GM12878 (cell line): Measurements from ENCODE around the gene IQCK. TPM values are rescaled to one million over a fixed set of nuclear protein-coding genes. Genes with fewer than 3 reads are reported as not detected.

ENCODE experiments used
- ATAC-seq: fragments of 200-7000 bp; cut with Tn5 transposase; 3 replicates; pipeline ENCODE4 v1.9.1; 2020; ENCODE audit warnings: mild to moderate bottlenecking, moderate library complexity
- BruUV-seq: library from RNA; stranded (reverse); fragments of 400-500 nt; replicated peaks from 2 replicates; lab custom pipeline; 2021; lab: Mats Ljungman, UMichigan
- CTCF ChIA-PET: fragments of 300-600 bp; sonication (Branson Sonifier 250); formaldehyde crosslinking; extraction: SDS; loops from one replicate; lab custom pipeline; 2021; ENCODE audit warnings: inconsistent platforms; lab: Yijun Ruan, JAX
- POLR2A ChIA-PET: fragments of 350-600 bp; formaldehyde crosslinking; extraction: SDS; loops from one replicate; lab custom pipeline; 2021; ENCODE audit warnings: inconsistent platforms; lab: Charles Lee
- RAD21 ChIA-PET: fragments of 300-600 bp; sonication (Branson Sonifier 250); formaldehyde crosslinking; loops from one replicate; lab custom pipeline; 2023; ENCODE audit warnings: antibody characterized with exemption; ENCODE audit not compliant: unreplicated experiment; lab: Charles Lee
- SMC1A ChIA-PET: fragments of 300-600 bp; sonication (Branson Sonifier 250); formaldehyde crosslinking; loops from one replicate; lab custom pipeline; 2023; ENCODE audit not compliant: unreplicated experiment, uncharacterized antibody; lab: Charles Lee
- DNase-seq: peaks from one replicate; pipeline ENCODE4 v3.0.0-alpha.2; 2011; ENCODE audit warnings: low read depth, low spot score
- FAIRE-seq: peaks from 3 replicates; lab custom pipeline; 2011; peaks lifted over from hg19 to GRCh38; lab: Jason Lieb, UNC
- H2AFZ ChIP-seq: 2 replicates; pipeline ENCODE4 v1.6.0; 2011; ENCODE audit warnings: low read depth, low read length, control low read depth; ENCODE audit not compliant: control insufficient read depth
- H3K27ac ChIP-seq: 2 replicates; pipeline ENCODE4 v1.5.1; 2011; ENCODE audit warnings: control low read depth; ENCODE audit not compliant: control insufficient read depth, insufficient read depth
- H3K27me3 ChIP-seq, 2 experiments: replicated peaks in 1 of 2; 2 replicates each; pipeline versions ENCODE4 v1.6.0 to v1.6.1; 2011; ENCODE audit warnings: low read length in 1 of 2; ENCODE audit not compliant: control insufficient read depth in 2 of 2, insufficient read depth in 2 of 2
- H3K36me3 ChIP-seq, 2 experiments: 2 replicates each; pipeline ENCODE4 v1.5.1; 2011; ENCODE audit warnings: low read length in 1 of 2; ENCODE audit not compliant: control insufficient read depth in 2 of 2, insufficient read depth in 2 of 2
- H3K4me1 ChIP-seq: 2 replicates; pipeline ENCODE4 v1.6.1; 2011; ENCODE audit warnings: mild to moderate bottlenecking, low read length, moderate library complexity, mixed read lengths; ENCODE audit not compliant: control insufficient read depth, insufficient read depth
- H3K4me2 ChIP-seq: 2 replicates; pipeline ENCODE4 v1.6.0; 2011; ENCODE audit warnings: control low read depth; ENCODE audit not compliant: control insufficient read depth, insufficient read depth
- H3K4me3 ChIP-seq: fragments of 200-600 bp; sonication (generic); 2 replicates; pipeline ENCODE4 v1.5.1; 2016
- H3K79me2 ChIP-seq: 2 replicates; pipeline ENCODE4 v1.6.0; 2011; ENCODE audit warnings: low read length; ENCODE audit not compliant: control insufficient read depth, insufficient read depth
- H3K9ac ChIP-seq: 2 replicates; pipeline ENCODE4 v1.8.0; 2011; ENCODE audit warnings: low read length, control low read depth, mixed read lengths; ENCODE audit not compliant: control insufficient read depth, insufficient read depth
- H3K9me3 ChIP-seq: replicated peaks from 3 replicates; pipeline ENCODE4 v1.5.1; 2011; ENCODE audit warnings: mild to moderate bottlenecking, low read length; ENCODE audit not compliant: control insufficient read depth, insufficient read depth
- H4K20me1 ChIP-seq: 2 replicates; pipeline ENCODE4 v1.6.0; 2011; ENCODE audit not compliant: control insufficient read depth, insufficient read depth
- KAT2A ChIP-seq: conservative IDR thresholded peaks from 2 replicates; pipeline ENCODE4 v1.6.1; 2011; ENCODE audit warnings: low read depth, low read length; ENCODE audit not compliant: control insufficient read depth
- KLF5 ChIP-seq: fragments of 450-650 bp; IDR thresholded peaks from 2 replicates; pipeline ENCODE4 v1.6.1; 2014; ENCODE audit warnings: mild to moderate bottlenecking; ENCODE audit not compliant: partially characterized antibody
- NKRF ChIP-seq: fragments of 450-650 bp; conservative IDR thresholded peaks from 2 replicates; pipeline ENCODE4 v1.6.1; 2017; ENCODE audit warnings: mild to moderate bottlenecking, moderate library complexity
- TAF1 ChIP-seq: IDR thresholded peaks from 2 replicates; pipeline ENCODE4 v1.6.1; 2011; ENCODE audit warnings: mild to moderate bottlenecking, low read depth, low read length, borderline replicate concordance
- YY1 ChIP-seq: IDR thresholded peaks from 2 replicates; pipeline ENCODE4 v1.6.1; 2011; ENCODE audit warnings: low read depth, mild to moderate bottlenecking, low read length
- WGBS: methylation state at CpG from one replicate; pipeline ENCODE4 v1.1.6; 2016; ENCODE audit warnings: low lambda C conversion rate; ENCODE audit not compliant: insufficient replicate concordance, insufficient coverage; ENCODE audit errors: missing lambda C conversion rate; 5-methylcytosine and 5-hydroxymethylcytosine counted together
- in situ Hi-C: fragments of 300-500 bp; cut with MboI; formaldehyde crosslinking; loops from 9 replicates; pipeline ENCODE4 v1.14.3; 2018; ENCODE audit warnings: mixed read lengths
- intact Hi-C: fragments of 100-400 bp; cut with micrococcal nuclease; formaldehyde crosslinking; loops from one replicate; pipeline ENCODE4 v1.14.2; 2022; ENCODE audit not compliant: unreplicated experiment
- polyA plus RNA-seq, 11 experiments: library from polyadenylated mRNA; depleted of rRNA in 4 of 11; unstranded in 6 of 11; stranded (reverse) in 5 of 11; fragments of >200 nt; fragmentation: Nextera tagmentation in 4 of 11; fragmentation: Illumina TruSeq in 1 of 11; extraction: Ambion mirVana in 4 of 11; extraction: Trizol in 1 of 11; gene quantifications; 1 replicate in 1 of 11; 2 replicates in 10 of 11; pipeline versions ENCODE4 v1.2.1 to v1.2.3, GENCODE V29; 2011 to 2016; ENCODE audit warnings: inconsistent platforms in 2 of 11, missing spikeins in 2 of 11, low read depth in 1 of 11
- total RNA-seq, 4 experiments: library from RNA; depleted of rRNA in 3 of 4; stranded (reverse); fragments of >200 nt in 3 of 4; fragmentation: Illumina TruSeq in 1 of 4; extraction: Trizol in 1 of 4; gene quantifications; 2 replicates each; pipeline versions ENCODE4 v1.2.1 to v1.2.3, GENCODE V29; 2013 to 2021
- TF ChIP-seq, protein P1 (sequence below): fragments of 450-650 bp; IDR thresholded peaks from 2 replicates; pipeline ENCODE4 v1.6.1; 2016; ENCODE audit warnings: mild to moderate bottlenecking, moderate library complexity, borderline replicate concordance

The IQCK gene
- total and polyA plus RNA-seq, 10 of the 15 experiments (the other 5 are each of a cell fraction or from before 2014, with no cell fraction given): 1.0 to 4.2 (median 2.4) TPM

GRCh38 chr16:19715566-19715965 lies 2.5 kb upstream of the IQCK start:
- no TSS peak for BruUV-seq
- no peaks in the 10 kb centered on the region for H4K20me1 ChIP-seq
- POLR2A ChIA-PET: no interaction called here
- H3K9ac ChIP-seq: no peak overlapping the region
- DNase-seq: no peak
- RAD21 ChIA-PET: interaction anchor here (1.2 kb wide), 1 partner anchor 159 kb away, joined by 6 read pairs; no protein-coding TSS in a partner anchor
- peaks cover 4% of the 10 kb centered on the region; the same call in 1 of the 2 replicates for H3K4me1 ChIP-seq
- SMC1A ChIA-PET: no interaction called here
- in situ Hi-C loops: no loop called here
- intact Hi-C loops: no loop called here
- no peak for FAIRE-seq
- ATAC-seq: no peak
- peak overlapping the region; percentile 39; the same call in 1 of the 2 replicates for H3K4me2 ChIP-seq
- TF ChIP-seq TAF1: no peak
- TF ChIP-seq, protein P1, sequence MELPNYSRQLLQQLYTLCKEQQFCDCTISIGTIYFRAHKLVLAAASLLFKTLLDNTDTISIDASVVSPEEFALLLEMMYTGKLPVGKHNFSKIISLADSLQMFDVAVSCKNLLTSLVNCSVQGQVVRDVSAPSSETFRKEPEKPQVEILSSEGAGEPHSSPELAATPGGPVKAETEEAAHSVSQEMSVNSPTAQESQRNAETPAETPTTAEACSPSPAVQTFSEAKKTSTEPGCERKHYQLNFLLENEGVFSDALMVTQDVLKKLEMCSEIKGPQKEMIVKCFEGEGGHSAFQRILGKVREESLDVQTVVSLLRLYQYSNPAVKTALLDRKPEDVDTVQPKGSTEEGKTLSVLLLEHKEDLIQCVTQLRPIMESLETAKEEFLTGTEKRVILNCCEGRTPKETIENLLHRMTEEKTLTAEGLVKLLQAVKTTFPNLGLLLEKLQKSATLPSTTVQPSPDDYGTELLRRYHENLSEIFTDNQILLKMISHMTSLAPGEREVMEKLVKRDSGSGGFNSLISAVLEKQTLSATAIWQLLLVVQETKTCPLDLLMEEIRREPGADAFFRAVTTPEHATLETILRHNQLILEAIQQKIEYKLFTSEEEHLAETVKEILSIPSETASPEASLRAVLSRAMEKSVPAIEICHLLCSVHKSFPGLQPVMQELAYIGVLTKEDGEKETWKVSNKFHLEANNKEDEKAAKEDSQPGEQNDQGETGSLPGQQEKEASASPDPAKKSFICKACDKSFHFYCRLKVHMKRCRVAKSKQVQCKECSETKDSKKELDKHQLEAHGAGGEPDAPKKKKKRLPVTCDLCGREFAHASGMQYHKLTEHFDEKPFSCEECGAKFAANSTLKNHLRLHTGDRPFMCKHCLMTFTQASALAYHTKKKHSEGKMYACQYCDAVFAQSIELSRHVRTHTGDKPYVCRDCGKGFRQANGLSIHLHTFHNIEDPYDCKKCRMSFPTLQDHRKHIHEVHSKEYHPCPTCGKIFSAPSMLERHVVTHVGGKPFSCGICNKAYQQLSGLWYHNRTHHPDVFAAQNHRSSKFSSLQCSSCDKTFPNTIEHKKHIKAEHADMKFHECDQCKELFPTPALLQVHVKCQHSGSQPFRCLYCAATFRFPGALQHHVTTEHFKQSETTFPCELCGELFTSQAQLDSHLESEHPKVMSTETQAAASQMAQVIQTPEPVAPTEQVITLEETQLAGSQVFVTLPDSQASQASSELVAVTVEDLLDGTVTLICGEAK: no peak
- no peak for TF ChIP-seq KAT2A
- TF ChIP-seq NKRF: no peak
- no peak for TF ChIP-seq KLF5
- TF ChIP-seq YY1: no peak
- WGBS: 95% methylated on average over 5 of the region's 5 CpGs
- no peaks in the 10 kb centered on the region for H3K27me3 ChIP-seq
- peaks cover 26% of the 10 kb centered on the region for H3K79me2 ChIP-seq
- no peak overlapping the region for H3K27ac ChIP-seq
- H3K36me3 ChIP-seq: peaks cover 2 to 6% of the 10 kb centered on the region in 2 experiments; a peak in 3 of 4 replicates
- 0 out of 2 replicates have a peak overlapping the region, but pooled peaks have one; percentile 97 for H3K4me3 ChIP-seq
- H3K9me3 ChIP-seq: no peaks in the 10 kb centered on the region
- CTCF ChIA-PET: no interaction called here
- H2AFZ ChIP-seq: no peak overlapping the region
